ENCODE measurements around the gene MSN.

MSN gene

DNA sequence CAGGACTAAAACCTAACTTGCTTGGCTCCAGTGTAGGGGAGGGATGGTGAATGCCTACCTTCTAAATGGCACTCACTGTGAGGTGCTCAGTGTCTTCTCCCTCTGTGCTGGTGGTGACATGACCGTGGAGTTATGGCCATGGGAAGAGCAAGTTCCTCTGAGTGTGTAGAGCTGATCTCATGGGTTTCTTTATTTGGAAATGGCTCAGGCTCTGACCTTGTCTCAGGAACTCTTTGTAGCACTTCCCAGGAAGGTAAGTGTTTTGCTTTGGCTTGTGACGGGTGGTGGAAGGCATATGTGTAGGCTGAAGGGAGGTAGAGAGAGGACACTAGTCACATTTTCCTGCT, 6.4 kb downstream of the MSN start:
- no peak for DNase-seq (ENCODE audit: low read depth in 2 of 2)

GRCh38 chrX:65674204-65674893, 6.9 kb downstream of the MSN start:
- DNase-seq (ENCODE audit: low read depth in 2 of 2) = no peak

DNA sequence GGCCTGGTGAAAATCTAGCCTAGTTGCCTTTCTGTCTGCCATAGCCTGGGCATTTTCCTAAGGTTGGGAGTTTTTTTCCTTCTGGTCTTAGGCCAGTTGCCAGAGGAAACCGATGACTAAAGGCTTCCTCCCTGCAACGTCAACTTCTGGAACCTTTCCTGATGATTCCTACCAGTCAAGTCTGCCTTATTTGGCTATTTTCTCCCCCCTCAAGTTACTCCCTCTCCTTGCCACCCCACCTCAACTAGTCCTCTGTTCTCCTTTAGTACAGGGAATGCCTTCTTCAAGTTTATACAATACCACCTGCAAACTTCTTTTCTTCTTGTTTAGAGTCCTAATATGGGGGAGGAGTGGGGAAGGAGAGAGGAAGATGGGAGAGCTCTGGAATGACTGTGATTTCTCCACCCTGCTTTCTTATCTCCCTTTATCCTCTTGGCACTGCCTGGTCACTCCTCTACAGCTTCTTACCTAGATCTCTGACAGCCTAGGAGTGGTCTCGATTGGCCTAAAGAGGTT, 10.6 kb downstream of the MSN start:
- no peak for DNase-seq (ENCODE audit: low read depth in 2 of 2)

DNA sequence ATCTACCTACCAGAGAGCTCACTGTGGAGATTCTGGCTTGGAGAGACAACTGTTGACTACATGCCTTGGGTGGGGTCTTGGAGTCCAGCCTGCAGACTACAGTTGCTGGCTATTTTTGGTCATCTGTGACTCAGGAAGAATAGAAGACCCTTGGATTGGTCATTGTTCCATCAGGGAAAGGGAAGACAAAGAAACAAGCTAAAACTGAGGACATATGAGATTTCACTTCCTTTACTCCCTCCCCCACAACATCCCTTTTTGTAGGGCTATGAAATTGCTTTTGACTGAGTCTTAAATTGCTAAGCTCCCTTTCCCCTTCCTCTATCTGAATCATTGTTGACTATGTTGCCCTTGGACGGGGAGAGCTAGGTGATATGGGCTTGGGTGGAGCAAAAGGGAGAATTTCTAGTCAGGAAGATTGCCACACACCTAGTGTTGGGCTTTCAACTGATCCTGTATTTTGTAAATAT, 11.7 kb downstream of the MSN start:
- DNase-seq (ENCODE audit: low read depth in 2 of 2) = no peak

DNA sequence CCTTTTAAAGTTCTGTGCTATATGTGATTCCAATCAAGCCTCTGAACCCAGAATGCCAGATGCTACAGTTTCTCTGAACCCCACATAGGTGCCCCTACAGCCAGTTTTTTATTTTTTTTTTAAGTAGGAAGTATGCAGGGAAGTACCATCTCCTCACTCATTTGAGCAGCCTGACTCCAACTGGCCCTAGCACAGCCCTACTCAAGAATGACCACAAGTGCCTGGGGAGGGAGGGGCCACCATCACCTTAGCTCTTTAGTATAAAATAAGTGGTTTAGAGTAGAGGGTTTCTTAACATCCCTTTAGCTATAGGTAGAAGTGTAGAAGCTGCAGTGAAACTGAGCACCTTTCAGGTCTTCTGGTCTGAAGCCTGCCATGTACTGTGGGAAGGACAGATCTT, 14.4 kb downstream of the MSN start:
- no peak for DNase-seq (ENCODE audit: low read depth in 2 of 2)

DNA sequence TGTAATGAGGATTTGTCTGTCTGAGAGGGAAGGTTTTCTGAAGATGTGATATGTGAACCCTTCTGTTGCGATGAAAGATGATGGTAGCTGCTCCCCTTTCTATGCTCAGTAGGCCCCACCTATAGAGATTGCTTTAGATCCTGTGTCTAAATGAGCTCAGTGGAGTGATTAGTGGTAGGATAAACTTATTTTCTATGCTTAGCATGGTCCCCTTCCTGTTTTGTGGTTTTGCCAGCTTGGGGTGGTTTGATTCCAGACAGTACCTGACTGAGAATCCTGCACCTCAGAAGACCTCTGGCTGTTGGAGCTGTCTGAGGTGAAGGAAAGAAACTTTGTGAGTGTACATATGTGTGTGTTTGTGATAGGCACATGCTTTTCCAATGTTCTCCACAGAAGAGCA, 17.7 kb downstream of the MSN start:
- no peak for DNase-seq (ENCODE audit: low read depth in 2 of 2)

- DNase-seq (ENCODE audit: low read depth in 2 of 2) = no peak
Observed at GRCh38 chrX:65686236-65686635, 18.8 kb downstream of the MSN start.

GRCh38 chrX:65687367-65687766, 19.9 kb downstream of the MSN start:
- no peak for DNase-seq (ENCODE audit: low read depth in 2 of 2)

DNA sequence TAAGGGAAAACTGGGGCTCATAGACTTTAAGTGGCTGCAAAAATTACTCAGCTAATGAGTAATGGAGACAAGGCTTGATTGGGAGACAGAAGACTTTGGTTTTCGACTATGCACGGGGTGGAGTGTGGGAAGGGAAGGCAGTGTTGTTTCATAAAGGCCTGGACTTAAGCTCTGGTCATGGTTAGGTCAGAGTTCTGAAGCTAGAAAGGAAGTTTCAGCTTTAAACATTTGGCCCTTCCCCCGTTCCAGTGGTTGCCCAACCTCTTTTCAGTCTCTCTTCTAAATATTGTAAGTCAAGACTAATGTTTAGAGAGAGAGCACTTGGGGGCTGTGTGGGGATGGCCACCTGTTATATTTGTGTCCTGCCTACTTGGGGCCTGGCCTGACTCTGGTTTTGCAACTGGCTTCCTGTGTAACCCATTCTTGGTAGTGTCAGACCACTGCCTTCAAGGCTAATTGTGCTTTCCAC, 21.0 kb downstream of the MSN start:
- no peak for DNase-seq (ENCODE audit: low read depth in 2 of 2)

DNA sequence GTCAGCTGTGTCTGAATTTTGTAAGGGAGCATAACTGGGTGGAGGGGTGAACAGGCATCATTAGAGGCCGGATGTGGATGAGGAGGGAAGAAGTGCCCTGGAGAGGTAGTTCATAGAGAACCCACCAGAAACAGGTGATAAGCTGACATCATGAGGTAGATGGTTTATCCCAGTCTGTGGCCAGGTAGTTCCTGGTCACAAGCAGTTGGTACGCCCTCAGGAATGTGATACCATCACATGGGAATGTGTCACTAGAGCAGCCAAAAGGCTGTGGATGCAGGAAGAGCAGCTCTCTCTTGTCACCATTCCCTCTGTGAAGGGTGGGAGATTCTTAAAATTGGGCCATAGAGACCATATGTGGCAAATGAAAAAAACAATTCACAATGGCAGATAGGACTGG, 21.9 kb downstream of the MSN start:
- DNase-seq (ENCODE audit: low read depth in 2 of 2) = no peak

GRCh38 chrX:65690057-65690855, 22.8 kb downstream of the MSN start:
- no peak for DNase-seq (ENCODE audit: low read depth in 2 of 2)

GRCh38 chrX:65695849-65696449, 28.5 kb downstream of the MSN start:
- no peak for DNase-seq (ENCODE audit: low read depth in 2 of 2)

DNA sequence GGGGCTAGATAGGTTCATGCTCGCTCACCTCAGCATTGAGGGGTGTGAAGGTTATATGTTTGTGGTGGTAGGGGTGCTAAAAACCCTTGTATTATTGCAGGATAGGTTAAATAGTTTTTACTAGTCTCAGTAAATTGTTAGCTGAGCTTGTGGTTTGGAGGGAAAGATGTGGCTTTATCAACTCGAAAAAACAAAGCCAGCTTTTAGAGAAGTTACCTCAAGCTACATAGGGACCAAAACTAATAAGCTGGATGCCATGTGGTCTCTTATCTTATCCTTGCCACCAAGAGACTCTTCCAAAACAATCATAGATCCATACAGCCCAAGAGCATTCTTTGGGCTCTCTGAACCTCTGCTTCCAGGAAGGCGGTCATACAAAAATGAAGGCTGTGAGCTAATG, 29.2 kb downstream of the MSN start:
- DNase-seq (ENCODE audit: low read depth in 2 of 2) = no peak

- no peak for DNase-seq (ENCODE audit: low read depth in 2 of 2)
Observed at GRCh38 chrX:65697211-65697641, 29.8 kb downstream of the MSN start.

DNA sequence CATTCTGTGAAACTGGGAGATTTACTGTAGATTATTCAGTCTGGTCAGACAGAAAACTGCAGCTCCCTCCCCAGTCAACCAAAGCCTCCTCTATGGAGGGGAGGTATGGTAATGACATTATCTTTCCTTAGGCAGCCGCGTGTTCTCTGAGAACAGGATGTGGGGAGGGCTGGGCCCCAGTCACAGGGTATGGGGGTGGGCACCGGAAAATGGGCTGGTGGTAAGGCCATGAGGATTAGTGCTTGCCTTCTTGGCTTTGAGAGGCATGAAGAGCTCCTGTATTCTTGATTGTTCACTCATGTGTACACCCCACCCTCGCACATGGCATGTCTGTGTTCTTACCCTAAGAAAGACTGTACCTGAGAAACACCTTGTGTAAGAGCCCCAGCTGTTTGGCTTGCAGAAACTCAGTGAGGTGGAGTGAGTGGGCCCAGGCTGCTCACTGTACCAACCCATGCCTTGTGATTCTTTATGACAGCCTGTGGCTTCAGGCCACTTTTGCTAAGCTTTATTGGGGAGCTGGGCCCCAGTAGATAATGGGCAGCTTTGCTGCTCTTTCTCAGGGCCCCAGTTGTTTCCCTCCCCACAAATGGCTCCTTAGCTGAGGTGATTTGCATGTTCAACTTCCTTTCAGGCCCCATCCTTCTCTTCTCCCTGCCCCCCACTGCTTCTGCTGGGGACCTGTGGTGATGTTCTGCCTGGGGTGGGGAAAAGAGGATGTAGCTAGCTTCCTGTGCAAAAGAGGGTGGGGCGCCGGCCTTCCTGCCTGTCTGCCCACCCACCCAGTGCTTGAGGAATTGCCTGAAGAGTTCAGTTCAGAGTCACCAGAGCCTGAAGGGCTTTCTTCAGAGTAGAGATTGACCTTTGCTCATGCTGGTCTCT, 30.7 kb downstream of the MSN start:
- DNase-seq (ENCODE audit: low read depth in 2 of 2) = peak; percentile 56 to 60

DNA sequence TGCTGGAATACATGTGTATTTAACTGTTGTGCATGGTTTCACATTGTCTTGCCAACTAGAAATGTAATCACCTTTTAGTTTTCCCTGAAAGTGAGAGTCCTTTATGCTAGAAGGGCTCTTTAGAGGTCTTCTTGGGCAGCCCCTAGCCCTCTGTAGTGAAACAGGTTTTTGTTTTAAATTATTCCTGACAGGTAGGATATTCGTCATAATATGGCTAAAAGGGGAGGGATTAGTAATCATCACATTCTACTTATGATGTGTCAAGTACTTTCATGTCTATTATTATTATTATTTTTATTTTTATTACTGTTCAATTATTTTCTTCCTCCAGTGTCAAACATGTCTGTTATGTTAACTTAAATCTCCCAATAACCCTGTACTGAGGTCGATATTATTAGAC, 35.5 kb downstream of the MSN start:
- DNase-seq (ENCODE audit: low read depth in 2 of 2) = no peak

DNA sequence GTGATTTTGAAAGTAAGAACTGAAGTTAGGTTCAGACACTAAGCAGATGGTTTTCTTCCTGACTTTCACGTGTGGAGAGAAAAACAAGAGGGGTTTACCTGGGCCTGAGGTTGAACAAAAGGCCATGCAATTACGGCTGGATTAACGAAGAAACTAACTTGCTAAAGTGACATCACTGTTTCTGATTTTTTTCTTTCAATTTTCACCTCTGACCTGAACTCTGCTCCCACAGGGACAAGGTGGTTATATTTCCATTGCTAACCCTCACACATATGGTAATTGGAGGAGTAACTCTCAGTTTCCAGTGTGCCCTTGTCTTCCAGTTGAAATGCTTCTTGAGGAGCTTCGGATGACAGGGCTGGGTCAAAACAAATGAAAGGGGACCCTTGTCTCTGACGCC, 38.0 kb downstream of the MSN start:
- no peak for DNase-seq (ENCODE audit: low read depth in 2 of 2)

- peak in 1 of 2 donors; percentile 41 for DNase-seq (ENCODE audit: low read depth in 2 of 2)
Observed at GRCh38 chrX:65706041-65706828, 38.8 kb downstream of the MSN start.

- DNase-seq (ENCODE audit: low read depth in 2 of 2) = no peak
Observed at GRCh38 chrX:65707151-65707550, 39.7 kb downstream of the MSN start.

DNA sequence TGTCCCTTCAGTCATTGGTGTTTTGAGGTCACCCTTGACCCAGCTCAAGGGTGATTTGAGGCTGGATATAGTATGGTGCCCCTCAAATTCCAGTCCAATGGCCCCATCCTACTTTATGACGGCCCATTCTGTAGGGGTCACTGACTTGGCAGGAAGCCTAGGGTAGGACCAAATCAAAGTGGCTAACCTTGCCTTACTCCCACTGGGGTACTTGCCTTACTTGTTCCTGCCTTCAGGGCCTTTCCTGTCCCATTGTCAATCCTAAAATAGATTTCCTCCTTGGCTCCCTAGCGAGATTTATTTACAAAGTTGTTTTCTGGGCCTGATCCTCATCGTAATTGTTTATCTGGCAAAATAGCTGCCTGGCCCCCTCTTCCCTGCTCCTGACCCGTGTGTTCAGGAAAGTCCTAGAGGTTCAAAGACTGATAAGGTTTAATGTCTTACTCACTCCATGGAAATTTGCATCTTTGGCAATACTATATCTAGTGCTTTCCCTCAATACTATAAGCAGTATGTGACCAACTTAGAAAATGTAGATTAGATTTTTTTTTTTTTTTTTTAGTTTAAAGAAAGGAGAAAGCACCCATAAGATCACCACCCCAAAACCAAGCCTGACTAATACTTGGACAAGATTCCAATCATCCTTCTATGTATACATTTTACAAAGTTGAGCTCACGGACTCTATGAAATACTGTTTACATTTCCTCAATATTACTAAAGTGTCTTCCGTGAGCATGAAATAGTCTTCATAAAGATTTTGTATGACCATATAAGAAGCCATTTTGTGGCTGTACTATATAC, 44.8 kb downstream of the MSN start:
- DNase-seq (ENCODE audit: low read depth in 2 of 2) = no peak

All from stimulated activated CD8-positive, alpha-beta memory T cell treated with anti-CD3 and anti-CD28 coated beads, Interleukin-2, amount 100 ng/mL, for 48 hours (primary cell).